Osteoblast (primary cell): ENCODE results near the gene OSBPL9. TPM values are rescaled to one million over a fixed set of nuclear protein-coding genes. Genes with fewer than 3 reads are reported as not detected.

Experiments used
- DNase-seq: peaks from one replicate; pipeline ENCODE4 v3.0.0; 2011; ENCODE audit warnings: low spot score, mixed read lengths; ENCODE audit not compliant: insufficient read length; ENCODE audit errors: missing footprints
- H2AFZ ChIP-seq: 2 replicates; pipeline ENCODE4 v1.6.0; 2011; ENCODE audit warnings: mild to moderate bottlenecking, low read length
- H3K27ac ChIP-seq: 2 replicates; pipeline ENCODE4 v1.5.1; 2011; ENCODE audit warnings: mild to moderate bottlenecking, low read depth, low read length, moderate library complexity
- H3K27me3 ChIP-seq: 2 replicates; pipeline ENCODE4 v1.6.0; 2012; ENCODE audit warnings: mild to moderate bottlenecking, control low read depth, inconsistent platforms, low read length, moderate library complexity; ENCODE audit not compliant: insufficient read depth
- H3K36me3 ChIP-seq: 2 replicates; pipeline ENCODE4 v1.5.1; 2011; ENCODE audit warnings: mild to moderate bottlenecking, low read length, control low read depth, moderate library complexity; ENCODE audit not compliant: insufficient read depth
- H3K4me1 ChIP-seq: 2 replicates; pipeline ENCODE4 v1.5.1; 2011; ENCODE audit warnings: mild to moderate bottlenecking, low read length, control low read depth, moderate library complexity; ENCODE audit not compliant: insufficient read depth
- H3K4me2 ChIP-seq: 2 replicates; pipeline ENCODE4 v1.6.0; 2011; ENCODE audit warnings: mild to moderate bottlenecking, low read length; ENCODE audit not compliant: insufficient read depth
- H3K4me3 ChIP-seq: fragments of 200-600 bp; sonication (generic); 3 replicates; pipeline ENCODE4 v1.5.1; 2012; ENCODE audit warnings: mild to moderate bottlenecking, low read length, inconsistent platforms; ENCODE audit not compliant: insufficient read depth
- H3K79me2 ChIP-seq: 2 replicates; pipeline ENCODE4 v1.6.0; 2012; ENCODE audit warnings: mild to moderate bottlenecking, low read length, control low read depth, inconsistent platforms; ENCODE audit not compliant: insufficient read depth
- H3K9me3 ChIP-seq: 2 replicates; pipeline ENCODE4 v1.5.1; 2011; ENCODE audit warnings: low read depth, low read length, control low read depth
- H4K20me1 ChIP-seq: 2 replicates; pipeline ENCODE4 v1.6.0; 2012; ENCODE audit warnings: mild to moderate bottlenecking, low read length, control low read depth; ENCODE audit not compliant: insufficient read depth
- total RNA-seq: library from RNA; depleted of rRNA; stranded (reverse); fragments of >200 nt; gene quantifications from 2 replicates; pipeline ENCODE4 v1.2.3, GENCODE V29; 2012
- TF ChIP-seq, protein P1 (sequence below): IDR thresholded peaks from 2 replicates; pipeline ENCODE4 v1.5.1; 2011; ENCODE audit warnings: mild to moderate bottlenecking, low read depth, low read length, moderate library complexity; ENCODE audit errors: extremely low read depth

The OSBPL9 gene
- total RNA-seq, 1 donor = 87.9 TPM

- H2AFZ ChIP-seq = no peak overlapping the region
- TF ChIP-seq, protein P1, sequence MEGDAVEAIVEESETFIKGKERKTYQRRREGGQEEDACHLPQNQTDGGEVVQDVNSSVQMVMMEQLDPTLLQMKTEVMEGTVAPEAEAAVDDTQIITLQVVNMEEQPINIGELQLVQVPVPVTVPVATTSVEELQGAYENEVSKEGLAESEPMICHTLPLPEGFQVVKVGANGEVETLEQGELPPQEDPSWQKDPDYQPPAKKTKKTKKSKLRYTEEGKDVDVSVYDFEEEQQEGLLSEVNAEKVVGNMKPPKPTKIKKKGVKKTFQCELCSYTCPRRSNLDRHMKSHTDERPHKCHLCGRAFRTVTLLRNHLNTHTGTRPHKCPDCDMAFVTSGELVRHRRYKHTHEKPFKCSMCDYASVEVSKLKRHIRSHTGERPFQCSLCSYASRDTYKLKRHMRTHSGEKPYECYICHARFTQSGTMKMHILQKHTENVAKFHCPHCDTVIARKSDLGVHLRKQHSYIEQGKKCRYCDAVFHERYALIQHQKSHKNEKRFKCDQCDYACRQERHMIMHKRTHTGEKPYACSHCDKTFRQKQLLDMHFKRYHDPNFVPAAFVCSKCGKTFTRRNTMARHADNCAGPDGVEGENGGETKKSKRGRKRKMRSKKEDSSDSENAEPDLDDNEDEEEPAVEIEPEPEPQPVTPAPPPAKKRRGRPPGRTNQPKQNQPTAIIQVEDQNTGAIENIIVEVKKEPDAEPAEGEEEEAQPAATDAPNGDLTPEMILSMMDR = no peak
- DNase-seq = peak; percentile 65
- no peaks in the 10 kb centered on the region for H3K4me1 ChIP-seq
- H3K79me2 ChIP-seq = peaks cover 41% of the 10 kb centered on the region
- H3K4me3 ChIP-seq = no peak overlapping the region
- no peak overlapping the region for H3K27ac ChIP-seq
- H3K4me2 ChIP-seq = no peak overlapping the region
- H3K9me3 ChIP-seq = no peaks in the 10 kb centered on the region
- peaks cover 31% of the 10 kb centered on the region for H4K20me1 ChIP-seq
- no peaks in the 10 kb centered on the region for H3K36me3 ChIP-seq
- no peaks in the 10 kb centered on the region for H3K27me3 ChIP-seq
Observed at GRCh38 chr1:51708911-51709760, 92.2 kb downstream of the OSBPL9 start.

GRCh38 chr1:51709951-51710350, 93.1 kb downstream of the OSBPL9 start:
- TF ChIP-seq, protein P1 = no peak
- Histone ChIP-seq H3K27ac (no peak overlapping the region), H3K4me1 (no peaks in the 10 kb centered on the region), H3K36me3 (no peaks in the 10 kb centered on the region), H3K79me2 (peaks cover 36% of the 10 kb centered on the region), H2AFZ (no peak overlapping the region), H3K27me3 (no peaks in the 10 kb centered on the region), H3K4me3 (no peak overlapping the region), H3K9me3 (no peaks in the 10 kb centered on the region), H4K20me1 (peaks cover 27% of the 10 kb centered on the region), H3K4me2 (no peak overlapping the region)
- no peak for DNase-seq

GRCh38 chr1:51712590-51712989, 95.7 kb downstream of the OSBPL9 start:
- Histone ChIP-seq H2AFZ (no peak overlapping the region), H3K9me3 (no peaks in the 10 kb centered on the region), H3K36me3 (no peaks in the 10 kb centered on the region), H4K20me1 (peaks cover 18% of the 10 kb centered on the region), H3K79me2 (peaks cover 23% of the 10 kb centered on the region), H3K4me1 (no peaks in the 10 kb centered on the region), H3K4me3 (no peak overlapping the region), H3K27ac (no peak overlapping the region), H3K27me3 (no peaks in the 10 kb centered on the region), H3K4me2 (no peak overlapping the region)
- TF ChIP-seq, protein P1 = no peak
- no peak for DNase-seq

DNA sequence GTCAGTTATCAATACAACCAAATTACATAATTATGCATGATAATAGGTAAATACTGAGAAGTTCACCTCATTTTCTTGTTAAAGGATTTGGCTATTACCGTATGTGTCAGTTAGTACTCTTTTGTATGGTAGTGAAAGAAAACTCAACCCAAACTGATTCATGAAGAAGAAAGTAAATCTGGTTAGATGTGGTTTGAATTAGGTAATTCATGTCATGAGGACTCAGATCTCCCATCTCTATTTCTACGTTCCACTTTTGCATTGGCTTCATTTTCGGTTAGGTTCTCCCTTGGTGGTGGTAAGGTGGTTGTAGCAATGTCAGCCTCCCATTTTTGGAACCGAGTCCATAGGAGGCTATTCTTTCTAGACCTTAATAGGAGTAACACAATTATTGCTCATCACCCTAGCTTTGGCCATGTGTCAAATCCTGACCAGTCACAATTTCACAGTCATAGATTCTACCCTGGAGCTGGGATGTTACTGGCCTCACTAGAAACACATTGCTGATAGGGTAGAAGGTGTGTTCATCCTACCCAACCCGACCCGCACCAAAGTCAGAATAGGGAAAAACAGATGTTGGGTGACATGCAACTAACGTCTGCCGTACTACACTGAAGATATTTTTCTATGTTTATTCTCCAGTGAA, 97.6 kb downstream of the OSBPL9 start:
- Histone ChIP-seq H3K27me3 (no peaks in the 10 kb centered on the region), H2AFZ (no peak overlapping the region), H3K4me2 (no peak overlapping the region), H3K4me3 (no peak overlapping the region), H3K79me2 (peaks cover 11% of the 10 kb centered on the region), H3K36me3 (no peaks in the 10 kb centered on the region), H3K27ac (no peak overlapping the region), H3K4me1 (no peaks in the 10 kb centered on the region), H3K9me3 (no peaks in the 10 kb centered on the region), H4K20me1 (peaks cover 8% of the 10 kb centered on the region)
- TF ChIP-seq, protein P1 = no peak
- peak; percentile 70 for DNase-seq
